Ishikawa (cell line): Measurements from ENCODE around the gene CNTNAP5.
A peak's percentile ranks its signal among the peaks of the same experiment; 100 is the strongest.

Source experiments
- CEBPB ChIP-seq: IDR thresholded peaks from 2 replicates; pipeline ENCODE4 v1.6.1; 2012
- CREB1 ChIP-seq: IDR thresholded peaks from 2 replicates; pipeline ENCODE4 v1.6.1; 2012; ENCODE audit warnings: low read depth
- EGR1 ChIP-seq: IDR thresholded peaks from 2 replicates; pipeline ENCODE4 v1.6.1; 2012
- EP300 ChIP-seq: IDR thresholded peaks from 2 replicates; pipeline ENCODE4 v1.6.1; 2012; ENCODE audit warnings: borderline replicate concordance
- FOXM1 ChIP-seq: IDR thresholded peaks from 2 replicates; pipeline ENCODE4 v1.6.1; 2012; ENCODE audit warnings: low read depth, borderline replicate concordance
- NFIC ChIP-seq: IDR thresholded peaks from 2 replicates; pipeline ENCODE4 v1.6.1; 2012
- RAD21 ChIP-seq: IDR thresholded peaks from 2 replicates; pipeline ENCODE4 v1.6.1; 2012; ENCODE audit warnings: low read depth
- TAF1 ChIP-seq: IDR thresholded peaks from 2 replicates; pipeline ENCODE4 v1.6.1; 2012; ENCODE audit warnings: low read depth, mild to moderate bottlenecking
- TCF12 ChIP-seq: IDR thresholded peaks from 2 replicates; pipeline ENCODE4 v1.6.1; 2012; ENCODE audit warnings: low read depth
- TEAD4 ChIP-seq: IDR thresholded peaks from 2 replicates; pipeline ENCODE4 v1.6.1; 2012
- YY1 ChIP-seq: IDR thresholded peaks from 2 replicates; pipeline ENCODE4 v1.6.1; 2012; ENCODE audit warnings: low read depth
- ZBTB7A ChIP-seq: IDR thresholded peaks from 2 replicates; pipeline ENCODE4 v1.6.1; 2012; ENCODE audit warnings: low read depth
- TF ChIP-seq, protein P1 (sequence below): IDR thresholded peaks from 2 replicates; pipeline ENCODE4 v1.6.1; 2012
- TF ChIP-seq, protein P2 (sequence below): IDR thresholded peaks from 2 replicates; pipeline ENCODE4 v1.6.1; 2012; ENCODE audit warnings: low read depth, mild to moderate bottlenecking
- TF ChIP-seq, protein P3 (sequence below): IDR thresholded peaks from 2 replicates; pipeline ENCODE4 v1.6.1; 2012

CNTNAP5 gene

DNA sequence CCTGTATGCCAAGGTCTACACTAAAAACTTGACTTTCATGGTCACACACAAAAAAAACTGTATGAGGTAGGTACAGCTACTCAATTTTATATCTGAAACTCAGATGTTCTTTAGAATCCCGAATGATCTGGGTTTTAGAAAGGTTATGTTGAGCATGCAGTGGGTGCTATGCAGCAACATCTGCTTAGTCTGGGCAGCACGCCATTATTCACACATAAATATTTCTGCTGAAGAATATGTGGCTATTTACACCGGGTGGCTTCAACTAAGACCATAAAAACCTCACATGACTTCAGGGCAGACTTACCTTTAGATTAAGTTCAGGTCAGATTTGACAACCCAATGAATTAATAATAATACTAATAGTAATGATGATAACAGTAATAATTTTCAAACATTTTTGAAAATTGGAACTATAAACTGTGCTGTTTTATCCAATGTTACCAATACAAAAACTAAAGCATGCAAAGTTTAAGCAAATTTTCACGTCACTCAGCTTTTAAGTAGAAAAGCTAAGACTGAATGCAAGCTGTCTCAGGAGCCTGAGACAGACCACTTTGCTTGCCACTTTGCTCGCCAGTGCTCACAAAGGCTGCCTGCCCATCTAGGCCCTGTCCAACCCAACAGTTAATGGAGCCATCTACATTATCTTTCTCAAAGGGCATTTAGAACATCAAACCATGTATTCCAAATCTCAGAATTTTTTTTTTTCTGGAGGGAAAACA is 292.0 kb downstream of the CNTNAP5 start:
- TF ChIP-seq CREB1 (no peak), TAF1 (no peak), EP300 (no peak), TEAD4 (no peak), NFIC (no peak), FOXM1 (no peak), TCF12 (no peak)
- TF ChIP-seq, protein P1, sequence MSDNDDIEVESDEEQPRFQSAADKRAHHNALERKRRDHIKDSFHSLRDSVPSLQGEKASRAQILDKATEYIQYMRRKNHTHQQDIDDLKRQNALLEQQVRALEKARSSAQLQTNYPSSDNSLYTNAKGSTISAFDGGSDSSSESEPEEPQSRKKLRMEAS = no peak
- TF ChIP-seq, protein P2, sequence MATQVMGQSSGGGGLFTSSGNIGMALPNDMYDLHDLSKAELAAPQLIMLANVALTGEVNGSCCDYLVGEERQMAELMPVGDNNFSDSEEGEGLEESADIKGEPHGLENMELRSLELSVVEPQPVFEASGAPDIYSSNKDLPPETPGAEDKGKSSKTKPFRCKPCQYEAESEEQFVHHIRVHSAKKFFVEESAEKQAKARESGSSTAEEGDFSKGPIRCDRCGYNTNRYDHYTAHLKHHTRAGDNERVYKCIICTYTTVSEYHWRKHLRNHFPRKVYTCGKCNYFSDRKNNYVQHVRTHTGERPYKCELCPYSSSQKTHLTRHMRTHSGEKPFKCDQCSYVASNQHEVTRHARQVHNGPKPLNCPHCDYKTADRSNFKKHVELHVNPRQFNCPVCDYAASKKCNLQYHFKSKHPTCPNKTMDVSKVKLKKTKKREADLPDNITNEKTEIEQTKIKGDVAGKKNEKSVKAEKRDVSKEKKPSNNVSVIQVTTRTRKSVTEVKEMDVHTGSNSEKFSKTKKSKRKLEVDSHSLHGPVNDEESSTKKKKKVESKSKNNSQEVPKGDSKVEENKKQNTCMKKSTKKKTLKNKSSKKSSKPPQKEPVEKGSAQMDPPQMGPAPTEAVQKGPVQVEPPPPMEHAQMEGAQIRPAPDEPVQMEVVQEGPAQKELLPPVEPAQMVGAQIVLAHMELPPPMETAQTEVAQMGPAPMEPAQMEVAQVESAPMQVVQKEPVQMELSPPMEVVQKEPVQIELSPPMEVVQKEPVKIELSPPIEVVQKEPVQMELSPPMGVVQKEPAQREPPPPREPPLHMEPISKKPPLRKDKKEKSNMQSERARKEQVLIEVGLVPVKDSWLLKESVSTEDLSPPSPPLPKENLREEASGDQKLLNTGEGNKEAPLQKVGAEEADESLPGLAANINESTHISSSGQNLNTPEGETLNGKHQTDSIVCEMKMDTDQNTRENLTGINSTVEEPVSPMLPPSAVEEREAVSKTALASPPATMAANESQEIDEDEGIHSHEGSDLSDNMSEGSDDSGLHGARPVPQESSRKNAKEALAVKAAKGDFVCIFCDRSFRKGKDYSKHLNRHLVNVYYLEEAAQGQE = no peak

DNA sequence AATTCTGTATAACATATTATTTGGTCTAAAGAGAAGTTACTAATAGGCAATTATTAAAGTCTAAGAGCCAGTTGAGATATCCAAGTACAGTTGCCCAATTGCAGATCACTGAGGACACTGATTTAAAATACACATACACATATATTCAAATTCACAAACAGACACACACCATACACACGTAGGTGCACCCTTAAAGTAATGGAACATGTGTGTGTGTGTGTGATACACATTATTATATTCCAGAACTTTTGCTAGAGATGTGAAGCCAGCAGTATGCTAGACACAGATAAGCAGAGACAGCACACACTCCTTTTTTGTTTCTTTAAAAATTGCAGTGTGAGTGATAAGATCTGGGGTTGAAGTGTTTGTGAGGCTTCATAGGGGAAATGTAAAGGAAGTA is 292.5 kb downstream of the CNTNAP5 start:
- TF ChIP-seq FOXM1 (no peak), TCF12 (no peak), EGR1 (no peak), CREB1 (no peak), CEBPB (no peak), RAD21 (no peak), YY1 (no peak), EP300 (no peak), ZBTB7A (no peak), TEAD4 (no peak), NFIC (no peak), TAF1 (no peak)
- TF ChIP-seq, protein P3, sequence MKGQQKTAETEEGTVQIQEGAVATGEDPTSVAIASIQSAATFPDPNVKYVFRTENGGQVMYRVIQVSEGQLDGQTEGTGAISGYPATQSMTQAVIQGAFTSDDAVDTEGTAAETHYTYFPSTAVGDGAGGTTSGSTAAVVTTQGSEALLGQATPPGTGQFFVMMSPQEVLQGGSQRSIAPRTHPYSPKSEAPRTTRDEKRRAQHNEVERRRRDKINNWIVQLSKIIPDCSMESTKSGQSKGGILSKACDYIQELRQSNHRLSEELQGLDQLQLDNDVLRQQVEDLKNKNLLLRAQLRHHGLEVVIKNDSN = no peak
- TF ChIP-seq, protein P1 = no peak
- TF ChIP-seq, protein P2 = no peak

DNA sequence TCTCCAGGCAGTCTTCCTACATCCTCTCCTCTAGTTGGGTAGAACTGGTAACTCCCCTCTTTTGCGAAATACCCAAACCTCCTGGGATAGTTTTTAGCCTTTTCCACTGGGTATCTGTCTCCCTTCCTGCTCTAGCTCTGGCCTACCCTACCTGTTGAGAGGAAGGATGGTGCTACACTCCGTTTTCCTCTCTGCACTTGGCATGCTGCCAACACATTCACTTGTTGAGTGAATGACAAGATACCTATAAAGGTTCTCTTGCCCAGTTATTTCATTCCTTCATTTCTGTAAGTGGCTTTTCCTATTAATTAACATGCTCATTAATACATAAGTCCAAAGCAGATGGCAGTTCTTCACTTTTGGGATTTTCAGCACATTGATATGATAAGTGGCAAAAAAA is 293.8 kb downstream of the CNTNAP5 start:
- TF ChIP-seq FOXM1 (no peak), NFIC (0 out of 2 replicates have a peak, but pooled peaks have one; percentile 25), CEBPB (no peak)

DNA sequence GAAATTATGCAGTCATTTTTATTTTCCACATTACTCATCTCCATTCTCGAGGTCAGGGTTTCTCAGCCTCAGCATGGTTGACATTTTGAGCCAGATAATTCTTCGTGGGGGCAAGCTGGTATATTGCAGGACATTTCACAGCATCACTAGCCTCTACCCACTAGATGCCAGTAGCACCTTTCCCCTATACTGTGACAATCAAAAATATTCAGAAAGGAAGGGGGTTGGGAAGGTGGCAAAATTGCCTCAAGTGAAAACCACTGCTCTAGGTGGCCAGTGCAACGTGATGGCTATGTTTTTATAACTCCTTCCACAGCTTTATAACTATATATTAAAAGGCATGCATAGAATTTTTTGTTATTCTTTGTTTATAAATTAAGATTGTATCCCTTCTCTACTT is 294.5 kb downstream of the CNTNAP5 start:
- TF ChIP-seq EP300 (no peak), YY1 (no peak), FOXM1 (no peak), TCF12 (no peak), TAF1 (no peak), EGR1 (no peak), CEBPB (no peak), CREB1 (no peak), RAD21 (no peak)
- TF ChIP-seq, protein P2 = no peak
- TF ChIP-seq, protein P3 = no peak
- TF ChIP-seq, protein P1 = no peak
